H1 (cell line): Measurements from ENCODE around the gene CLDN14. TPM values are rescaled to one million over a fixed set of nuclear protein-coding genes. Genes with fewer than 3 reads are reported as not detected.

Source experiments
- CTCF ChIA-PET: fragments of 300-600 bp; sonication (Branson Sonifier 250); formaldehyde crosslinking; loops from one replicate; lab custom pipeline; 2021; ENCODE audit not compliant: partially characterized antibody; lab: Charles Lee
- POLR2A ChIA-PET: fragments of 300-600 bp; sonication (Branson Sonifier 250); formaldehyde crosslinking; loops from one replicate; lab custom pipeline; 2021; ENCODE audit warnings: inconsistent platforms; ENCODE audit not compliant: partially characterized antibody; lab: Charles Lee
- DNase-seq, 2 experiments: peaks; one replicate each; pipeline versions ENCODE4 v3.0.0 to v3.0.0-alpha.2; 2010 to 2022; ENCODE audit warnings: low spot score in 2 of 2, low read depth in 1 of 2, mixed read lengths in 1 of 2
- FAIRE-seq: peaks from 2 replicates; lab custom pipeline; 2011; peaks lifted over from hg19 to GRCh38; lab: Jason Lieb, UNC
- H2AFZ ChIP-seq: 2 replicates; pipeline ENCODE4 v1.8.1; 2012; ENCODE audit warnings: low read length, inconsistent platforms
- H2AK5ac ChIP-seq: 2 replicates; pipeline ENCODE4 v1.6.1; 2013; ENCODE audit warnings: low read depth, low read length
- H2BK120ac ChIP-seq: replicated peaks from 2 replicates; pipeline ENCODE3; 2013; ENCODE audit warnings: low read depth, low read length, inconsistent platforms
- H2BK12ac ChIP-seq: 2 replicates; pipeline ENCODE4 v1.6.1; 2013; ENCODE audit warnings: low read depth, low read length
- H2BK15ac ChIP-seq: 2 replicates; pipeline ENCODE4 v1.6.1; 2013; ENCODE audit warnings: low read length
- H2BK20ac ChIP-seq: 2 replicates; pipeline ENCODE4 v1.6.1; 2013; ENCODE audit warnings: low read length
- H2BK5ac ChIP-seq: 2 replicates; pipeline ENCODE4 v1.6.1; 2013; ENCODE audit warnings: low read depth, low read length
- H3K14ac ChIP-seq: 2 replicates; pipeline ENCODE4 v1.6.1; 2013; ENCODE audit warnings: inconsistent platforms; ENCODE audit not compliant: insufficient read length
- H3K18ac ChIP-seq: 2 replicates; pipeline ENCODE4 v1.6.1; 2013; ENCODE audit warnings: low read length; ENCODE audit errors: extremely low read depth
- H3K23ac ChIP-seq: 2 replicates; pipeline ENCODE4 v1.6.1; 2013; ENCODE audit warnings: inconsistent platforms; ENCODE audit not compliant: insufficient read length
- H3K23me2 ChIP-seq: 2 replicates; pipeline ENCODE4 v1.6.1; 2013; ENCODE audit warnings: low read depth, low read length
- H3K27ac ChIP-seq: 2 replicates; pipeline ENCODE4 v1.6.1; 2011; ENCODE audit warnings: low read depth, low read length, inconsistent platforms
- H3K27me3 ChIP-seq, 4 experiments: replicated peaks in 1 of 4; 1 replicate in 1 of 4; 2 replicates in 3 of 4; pipeline versions ENCODE4 v1.6.1 to v1.8.1; 2011 to 2013; ENCODE audit warnings: low read length in 3 of 4, mild to moderate bottlenecking in 3 of 4, inconsistent platforms in 2 of 4, mixed read lengths in 2 of 4, moderate library complexity in 1 of 4; ENCODE audit not compliant: control insufficient read depth in 3 of 4, insufficient read depth in 3 of 4; ENCODE audit errors: extremely low read depth in 1 of 4
- H3K36me3 ChIP-seq, 4 experiments: 2 replicates each; pipeline versions ENCODE4 v1.6.1 to v1.8.1; 2011 to 2013; ENCODE audit warnings: mild to moderate bottlenecking in 4 of 4, low read length in 3 of 4, moderate library complexity in 2 of 4, control low read depth in 1 of 4, inconsistent platforms in 1 of 4; ENCODE audit not compliant: insufficient read depth in 4 of 4, control insufficient read depth in 2 of 4
- H3K4ac ChIP-seq: replicated peaks from 2 replicates; pipeline ENCODE3; 2013; ENCODE audit warnings: low read length, low read depth, mixed read lengths, inconsistent platforms; ENCODE audit not compliant: insufficient read length
- H3K4me1 ChIP-seq, 4 experiments: replicated peaks in 1 of 4; 1 replicate in 1 of 4; 2 replicates in 3 of 4; pipeline versions ENCODE4 v1.6.1 to v1.8.1; 2011 to 2013; ENCODE audit warnings: low read length in 3 of 4, inconsistent platforms in 2 of 4, mixed read lengths in 1 of 4; ENCODE audit not compliant: insufficient read depth in 4 of 4, control insufficient read depth in 3 of 4
- H3K4me2 ChIP-seq, 2 experiments: 2 replicates each; pipeline versions ENCODE4 v1.6.1 to v1.8.1; 2011 to 2013; ENCODE audit warnings: low read depth in 2 of 2, low read length in 2 of 2, control low read depth in 1 of 2, inconsistent platforms in 1 of 2, mild to moderate bottlenecking in 1 of 2; ENCODE audit not compliant: insufficient read depth in 1 of 2
- H3K4me3 ChIP-seq, 4 experiments: fragments of 200-600, 300-600 bp in 1 of 4; sonication (generic), shearing (Covaris generic), sonication (Bioruptor Twin) in 1 of 4; 2 replicates each; pipeline versions ENCODE4 v1.5.1 to v1.8.1; 2011 to 2016; ENCODE audit warnings: low read length in 4 of 4, low read depth in 3 of 4, control low read depth in 2 of 4, inconsistent platforms in 2 of 4, mild to moderate bottlenecking in 2 of 4, mixed read lengths in 1 of 4, moderate library complexity in 1 of 4; ENCODE audit not compliant: insufficient read depth in 2 of 4; ENCODE audit errors: extremely low read depth in 1 of 4
- H3K56ac ChIP-seq: replicated peaks from 2 replicates; pipeline ENCODE3; 2013; ENCODE audit warnings: low read depth, mild to moderate bottlenecking, mixed read lengths, low read length, inconsistent platforms; ENCODE audit not compliant: insufficient read length
- H3K79me1 ChIP-seq: 2 replicates; pipeline ENCODE4 v1.6.1; 2013; ENCODE audit warnings: low read depth, low read length, control low read depth
- H3K79me2 ChIP-seq, 2 experiments: 2 replicates each; pipeline versions ENCODE4 v1.6.1 to v1.8.1; 2012 to 2013; ENCODE audit warnings: low read length in 2 of 2, mild to moderate bottlenecking in 2 of 2, inconsistent platforms in 1 of 2; ENCODE audit not compliant: insufficient read depth in 2 of 2, control insufficient read depth in 1 of 2
- H3K9ac ChIP-seq, 4 experiments: replicated peaks in 1 of 4; 1 replicate in 1 of 4; 2 replicates in 3 of 4; pipeline versions ENCODE4 v1.6.1 to v1.8.1; 2011 to 2013; ENCODE audit warnings: low read depth in 3 of 4, low read length in 3 of 4, control low read depth in 2 of 4, mild to moderate bottlenecking in 2 of 4, moderate library complexity in 2 of 4, inconsistent platforms in 1 of 4; ENCODE audit errors: extremely low read depth in 1 of 4
- H3K9me3 ChIP-seq, 2 experiments: 2 replicates each; pipeline versions ENCODE4 v1.6.1 to v1.8.1; 2012 to 2013; ENCODE audit warnings: mild to moderate bottlenecking in 2 of 2, moderate library complexity in 2 of 2, control low read depth in 1 of 2, inconsistent platforms in 1 of 2, low read depth in 1 of 2, low read length in 1 of 2, mixed read lengths in 1 of 2; ENCODE audit not compliant: insufficient read depth in 2 of 2
- H4K20me1 ChIP-seq, 2 experiments: replicated peaks in 1 of 2; 2 replicates each; pipeline versions ENCODE3 to v1.8.1; 2011 to 2013; ENCODE audit warnings: inconsistent platforms in 2 of 2, low read length in 2 of 2, mild to moderate bottlenecking in 1 of 2; ENCODE audit not compliant: insufficient read depth in 2 of 2, control insufficient read depth in 1 of 2
- H4K5ac ChIP-seq: 2 replicates; pipeline ENCODE4 v1.6.1; 2013; ENCODE audit warnings: low read length, low read depth, mixed read lengths, inconsistent platforms; ENCODE audit not compliant: insufficient read length
- H4K8ac ChIP-seq: 2 replicates; pipeline ENCODE4 v1.8.0; 2013; ENCODE audit warnings: mild to moderate bottlenecking, moderate library complexity, low read length, inconsistent platforms; ENCODE audit not compliant: insufficient read depth; ENCODE audit errors: extremely low read depth
- H4K91ac ChIP-seq: replicated peaks from 2 replicates; pipeline ENCODE3; 2013; ENCODE audit warnings: low read length, mixed read lengths, inconsistent platforms; ENCODE audit not compliant: insufficient read length
- POLR2A ChIP-seq, 2 experiments: IDR thresholded peaks; 1 replicate in 1 of 2; 2 replicates in 1 of 2; pipeline ENCODE4 v1.6.1; 2011; ENCODE audit warnings: low read depth in 2 of 2, low read length in 2 of 2, mild to moderate bottlenecking in 2 of 2; ENCODE audit errors: control extremely low read depth in 1 of 2
- POLR2AphosphoS5 ChIP-seq: IDR thresholded peaks from 2 replicates; pipeline ENCODE4 v1.6.1; 2011; ENCODE audit warnings: low read depth, low read length
- WGBS, 2 experiments: shearing (Covaris generic) in 1 of 2; methylation state at CpG; one replicate each; pipeline versions ENCODE4 v1.1.6 to v1.1.7; 2013 to 2015; ENCODE audit warnings: low lambda C conversion rate in 2 of 2, mixed read lengths in 2 of 2, inconsistent platforms in 1 of 2, low coverage in 1 of 2, missing lambda C conversion rate in 1 of 2; ENCODE audit not compliant: insufficient replicate concordance in 2 of 2, insufficient coverage in 1 of 2, insufficient read length in 1 of 2; ENCODE audit errors: extremely low coverage in 1 of 2, missing lambda C conversion rate in 1 of 2; 5-methylcytosine and 5-hydroxymethylcytosine counted together
- polyA plus RNA-seq, 7 experiments: library from polyadenylated mRNA; depleted of rRNA in 3 of 7; stranded (reverse) in 5 of 7; unstranded in 2 of 7; fragments of >200 nt in 5 of 7; fragments of 200-250 nt in 2 of 7; gene quantifications; 1 replicate in 5 of 7; 2 replicates in 1 of 7; 4 replicates in 1 of 7; pipeline versions ENCODE4 v1.2.1 to v1.2.3, GENCODE V29; 2011 to 2013; ENCODE audit warnings: missing spikeins in 2 of 7, mixed read lengths in 2 of 7
- total RNA-seq: library from RNA; stranded (reverse); fragmentation: NEBNext Ultra II Directional; extraction: Animal tissue kit (Norgen Biotek cat#: 25700); gene quantifications from 2 replicates; pipeline ENCODE4 v1.2.1, GENCODE V29; 2021

The CLDN14 gene
- total and polyA plus RNA-seq, 2 of the 8 experiments (the other 6 are each of a cell fraction or from before 2014, with no cell fraction given) = 0.08 TPM; not detected in 1

GRCh38 chr21:36466061-36466511, 13.8 kb downstream of the CLDN14 start:
- no peak overlapping the region for H2AFZ ChIP-seq
- POLR2A ChIA-PET = no interaction called here
- no peak overlapping the region for H3K14ac ChIP-seq
- DNase-seq (no peak), FAIRE-seq (no peak)
- H3K4me3 ChIP-seq = no peak overlapping the region
- H3K4me1 ChIP-seq = peaks cover 0 to 16% (median 2%) of the 10 kb centered on the region in 4 experiments; a peak in 4 of 7 replicates
- H4K91ac ChIP-seq = no peak overlapping the region
- H2BK15ac ChIP-seq = no peak overlapping the region
- H2BK120ac ChIP-seq = no peak overlapping the region
- CTCF ChIA-PET = no interaction called here
- no peaks in the 10 kb centered on the region for H4K20me1 ChIP-seq
- H4K5ac ChIP-seq = no peak overlapping the region
- H3K9ac ChIP-seq = no peak overlapping the region
- H3K79me2 ChIP-seq = no peaks in the 10 kb centered on the region
- H3K4ac ChIP-seq = no peak overlapping the region
- H3K23ac ChIP-seq = no peak overlapping the region
- no peaks in the 10 kb centered on the region for H3K36me3 ChIP-seq
- 88% methylated on average over 8 of the region's 8 CpGs; no CpG with 5 or more reads in 1 of the 2 experiments for WGBS, 2 experiments
- H3K23me2 ChIP-seq = no peaks in the 10 kb centered on the region
- no peaks in the 10 kb centered on the region for H3K27me3 ChIP-seq
- H3K18ac ChIP-seq = no peak overlapping the region
- no peaks in the 10 kb centered on the region for H3K9me3 ChIP-seq
- no peak overlapping the region for H3K4me2 ChIP-seq
- H2BK5ac ChIP-seq = no peak overlapping the region
- no peak overlapping the region for H2AK5ac ChIP-seq
- no peak for TF ChIP-seq POLR2AphosphoS5
- TF ChIP-seq POLR2A (IDR thresholded peaks at IDR 0.05; ENCODE audit: control extremely low read depth in 1 of 2, low read depth in 2 of 2, low read length in 2 of 2) = no peak
- no peaks in the 10 kb centered on the region for H3K79me1 ChIP-seq
- no peak overlapping the region for H2BK20ac ChIP-seq
- no peak overlapping the region for H4K8ac ChIP-seq
- no peak overlapping the region for H3K56ac ChIP-seq
- no peak overlapping the region for H3K27ac ChIP-seq
- H2BK12ac ChIP-seq = no peak overlapping the region
